Panc1 (cell line): ENCODE data around the gene PGF. TPM values are rescaled to one million over a fixed set of nuclear protein-coding genes. Genes with fewer than 3 reads are reported as not detected.

Source experiments
- ATAC-seq: fragments of 200-7000 bp; cut with Tn5 transposase; 2 replicates; pipeline ENCODE4 v1.9.1; 2020; ENCODE audit warnings: mild to moderate bottlenecking, moderate library complexity
- BruUV-seq: library from RNA; stranded (reverse); fragments of 400-500 nt; replicated peaks from 2 replicates; lab custom pipeline; 2021; lab: Mats Ljungman, UMichigan
- CTCF ChIA-PET: fragments of 300-600 bp; sonication (Branson Sonifier 250); formaldehyde crosslinking; loops from one replicate; lab custom pipeline; 2022; ENCODE audit warnings: antibody characterized with exemption; lab: Charles Lee
- POLR2A ChIA-PET: fragments of 300-600 bp; sonication (Branson Sonifier 250); formaldehyde crosslinking; loops from one replicate; lab custom pipeline; 2022; ENCODE audit warnings: antibody characterized with exemption; lab: Charles Lee
- DNase-seq: peaks from one replicate; pipeline ENCODE4 v3.0.0-alpha.2; 2010; ENCODE audit warnings: low read depth, low spot score
- H3K27ac ChIP-seq: 2 replicates; pipeline ENCODE4 v1.5.1; 2011; ENCODE audit warnings: mild to moderate bottlenecking, low read length, inconsistent platforms
- H3K27me3 ChIP-seq: fragments of 200-500 bp; sonication (Bioruptor generic); 2 replicates; pipeline ENCODE4 v1.6.0; 2014; ENCODE audit warnings: low read length, inconsistent platforms; ENCODE audit not compliant: control insufficient read depth, insufficient read depth
- H3K36me3 ChIP-seq: fragments of 200-500 bp; sonication (Bioruptor generic); 2 replicates; pipeline ENCODE4 v1.5.1; 2014; ENCODE audit warnings: inconsistent platforms, mild to moderate bottlenecking, low read length, moderate library complexity; ENCODE audit not compliant: control insufficient read depth, insufficient read depth
- H3K4me1 ChIP-seq: 2 replicates; pipeline ENCODE4 v1.5.1; 2011; ENCODE audit warnings: inconsistent platforms, mild to moderate bottlenecking, low read length, moderate library complexity; ENCODE audit not compliant: control insufficient read depth, insufficient read depth
- H3K4me3 ChIP-seq, 2 experiments: 2 replicates each; pipeline ENCODE4 v1.5.1; 2011 to 2012; ENCODE audit warnings: low read depth in 2 of 2, low read length in 2 of 2, mild to moderate bottlenecking in 2 of 2, inconsistent platforms in 1 of 2, moderate library complexity in 1 of 2
- H3K9me3 ChIP-seq: fragments of 200-500 bp; sonication (Bioruptor generic); 2 replicates; pipeline ENCODE4 v1.5.1; 2014; ENCODE audit warnings: low read depth, mild to moderate bottlenecking, inconsistent platforms, low read length, moderate library complexity; ENCODE audit not compliant: control insufficient read depth, insufficient read depth
- CTCF ChIP-seq: fragments of 450-650 bp; IDR thresholded peaks from 2 replicates; pipeline ENCODE4 v1.5.1; 2017; ENCODE audit warnings: mild to moderate bottlenecking
- POLR2AphosphoS5 ChIP-seq: IDR thresholded peaks from 2 replicates; pipeline ENCODE4 v1.6.1; 2012; ENCODE audit warnings: mild to moderate bottlenecking, low read depth, low read length, moderate library complexity
- REST ChIP-seq, 2 experiments: IDR thresholded peaks; 2 replicates each; pipeline ENCODE4 v1.6.1; 2011 to 2012; ENCODE audit warnings: low read depth in 2 of 2, control low read depth in 1 of 2, low read length in 1 of 2, mild to moderate bottlenecking in 1 of 2, moderate library complexity in 1 of 2; ENCODE audit not compliant: insufficient read depth in 1 of 2
- SIN3A ChIP-seq: IDR thresholded peaks from 2 replicates; pipeline ENCODE4 v1.6.1; 2012; ENCODE audit warnings: low read depth, mild to moderate bottlenecking, low read length, moderate library complexity, borderline replicate concordance; ENCODE audit not compliant: insufficient read depth
- TCF7L2 ChIP-seq: IDR thresholded peaks from 2 replicates; pipeline ENCODE4 v1.6.1; 2011; ENCODE audit warnings: mild to moderate bottlenecking, low read depth, low read length, inconsistent platforms
- in situ Hi-C: cut with HindIII; loops from 2 replicates; pipeline ENCODE4 v1.10.0; 2016; ENCODE audit warnings: low sequenced_read_pairs, low pct_unique_long_range_greater_than_20kb
- intact Hi-C: fragments of 100-400 bp; cut with micrococcal nuclease; formaldehyde crosslinking; loops from one replicate; pipeline ENCODE4 v1.10.0; 2022; ENCODE audit not compliant: unreplicated experiment
- total RNA-seq: library from RNA; stranded (reverse); gene quantifications from one replicate; pipeline ENCODE4 v1.2.1, GENCODE V29; 2021; ENCODE audit not compliant: unreplicated experiment

PGF gene
- total RNA-seq, 1 experiment from 2014 or later, result 7.3 TPM

GRCh38 chr14:74917646-74918081, 37.7 kb downstream of the PGF start:
- TF ChIP-seq REST (IDR thresholded peaks at IDR 0.05; ENCODE audit: insufficient read depth in 1 of 2, low read depth in 2 of 2, low read length in 1 of 2), result no peak
- no peak for TF ChIP-seq SIN3A
- TF ChIP-seq CTCF, result no peak
- TF ChIP-seq POLR2AphosphoS5, result no peak
- no peak for TF ChIP-seq TCF7L2
- Histone ChIP-seq H3K4me1 (peaks cover 3% of the 10 kb centered on the region; the same call in 1 of the 2 replicates), H3K36me3 (no peaks in the 10 kb centered on the region), H3K27ac (no peak overlapping the region), H3K27me3 (no peaks in the 10 kb centered on the region), H3K9me3 (no peaks in the 10 kb centered on the region), H3K4me3 (no peak overlapping the region)
- intact Hi-C loops, result no loop called here
- in situ Hi-C loops, result no loop called here
- ATAC-seq, result no peak
- ChIA-PET POLR2A (no interaction called here), CTCF (no interaction called here)
- no TSS peak for BruUV-seq
- no peak for DNase-seq

- Histone ChIP-seq H3K27ac (no peak overlapping the region), H3K27me3 (no peaks in the 10 kb centered on the region), H3K36me3 (no peaks in the 10 kb centered on the region), H3K4me3 (no peak overlapping the region), H3K9me3 (no peaks in the 10 kb centered on the region), H3K4me1 (no peaks in the 10 kb centered on the region)
- BruUV-seq, result no TSS peak
- intact Hi-C loops, result no loop called here
- ChIA-PET CTCF (no interaction called here), POLR2A (no interaction called here)
- DNase-seq (no peak), ATAC-seq (no peak)
- no peak for TF ChIP-seq POLR2AphosphoS5
- no peak for TF ChIP-seq TCF7L2
- TF ChIP-seq SIN3A, result no peak
- TF ChIP-seq CTCF, result no peak
- TF ChIP-seq REST (IDR thresholded peaks at IDR 0.05; ENCODE audit: insufficient read depth in 1 of 2, low read depth in 2 of 2, low read length in 1 of 2), result no peak
- in situ Hi-C loops, result no loop called here
Measured at GRCh38 chr14:74917178-74917543, 38.2 kb downstream of the PGF start.
